HG03520 (cell line): ENCODE results near the gene SIM2.

Source experiments
- ATAC-seq: cut with Tn5 transposase; IDR thresholded peaks from one replicate; pipeline ENCODE4 v1.9.1; 2021; ENCODE audit warnings: mild to moderate bottlenecking, moderate library complexity; ENCODE audit not compliant: unreplicated experiment

SIM2 gene

GRCh38 chr21:36709868-36710728, 11.2 kb downstream of the SIM2 start:
- ATAC-seq = no peak

DNA sequence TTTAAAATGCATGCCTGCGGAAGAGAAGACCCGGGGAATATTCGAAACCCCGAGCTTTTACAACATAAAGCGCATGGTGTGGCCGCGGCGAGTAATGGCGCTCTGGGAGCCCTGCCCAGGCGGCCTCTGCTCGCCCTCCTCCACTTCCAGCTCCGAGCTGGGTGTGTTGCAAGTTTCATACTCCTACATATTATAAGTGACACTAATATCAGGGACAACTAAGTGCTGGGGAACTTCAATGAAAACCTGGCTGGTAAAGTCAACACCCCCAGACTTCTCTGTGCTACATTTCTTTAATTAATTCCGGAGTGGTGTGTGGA, 11.8 kb downstream of the SIM2 start:
- ATAC-seq = no peak

- ATAC-seq = no peak
These were observed 14.8 kb downstream of the SIM2 start for GRCh38 chr21:36713746-36714145.

- ATAC-seq = no peak
These were observed 17.5 kb downstream of the SIM2 start for GRCh38 chr21:36716387-36716786.

- no peak for ATAC-seq
These were observed 17.9 kb downstream of the SIM2 start for GRCh38 chr21:36716836-36717235.

GRCh38 chr21:36717976-36718375, 19.1 kb downstream of the SIM2 start:
- ATAC-seq = no peak

DNA sequence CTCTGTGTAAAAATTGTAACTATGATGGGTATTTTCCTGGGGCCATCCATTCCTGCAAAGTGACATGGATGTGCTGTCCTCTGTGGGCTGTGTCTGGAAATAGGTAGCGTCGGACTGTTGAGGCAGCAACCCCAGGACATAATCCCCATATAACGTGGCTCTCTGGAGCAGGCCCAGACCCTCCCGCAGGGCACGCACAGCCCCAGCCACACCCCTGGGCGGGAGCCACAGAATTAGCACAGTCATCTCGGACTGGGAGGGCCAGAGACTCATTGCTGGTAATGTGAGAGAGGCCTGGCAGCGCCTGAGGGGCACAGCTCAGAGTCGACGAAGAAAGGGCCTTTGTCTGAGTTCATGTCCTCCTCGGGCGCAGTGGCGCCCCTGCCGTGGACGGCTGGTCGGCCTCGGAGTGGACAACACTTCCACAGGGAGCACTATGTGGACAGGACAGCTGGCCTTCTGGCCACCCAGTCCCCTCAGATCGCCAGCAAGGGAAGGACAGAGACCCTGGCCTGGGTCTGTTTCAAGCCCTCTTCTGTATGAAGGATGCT, 20.1 kb downstream of the SIM2 start:
- ATAC-seq = no peak

GRCh38 chr21:36719614-36720013, 20.7 kb downstream of the SIM2 start:
- ATAC-seq = no peak

DNA sequence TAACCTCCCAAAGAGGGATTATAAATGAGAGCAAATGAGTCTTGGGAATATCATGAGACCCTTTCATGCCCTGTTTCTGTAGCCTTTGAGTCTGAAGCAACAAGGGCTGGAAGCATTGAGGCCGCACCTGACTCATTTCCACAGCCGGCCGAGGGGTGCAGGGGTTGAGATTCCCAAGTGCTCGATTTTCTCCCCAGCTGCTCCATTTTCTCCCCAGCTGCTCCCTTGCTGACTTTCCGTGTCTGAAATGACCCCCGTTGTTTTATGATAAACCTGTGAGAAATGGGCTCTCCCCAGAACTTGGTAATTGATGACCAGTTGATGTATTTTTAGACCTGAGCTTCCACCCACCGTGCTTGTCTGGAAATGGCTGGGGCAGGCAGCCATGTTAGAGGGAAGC, 22.9 kb downstream of the SIM2 start:
- ATAC-seq = no peak

GRCh38 chr21:36722370-36723368, 23.8 kb downstream of the SIM2 start:
- ATAC-seq = no peak

- ATAC-seq = no peak
These were observed 24.5 kb downstream of the SIM2 start for GRCh38 chr21:36723371-36723881.

DNA sequence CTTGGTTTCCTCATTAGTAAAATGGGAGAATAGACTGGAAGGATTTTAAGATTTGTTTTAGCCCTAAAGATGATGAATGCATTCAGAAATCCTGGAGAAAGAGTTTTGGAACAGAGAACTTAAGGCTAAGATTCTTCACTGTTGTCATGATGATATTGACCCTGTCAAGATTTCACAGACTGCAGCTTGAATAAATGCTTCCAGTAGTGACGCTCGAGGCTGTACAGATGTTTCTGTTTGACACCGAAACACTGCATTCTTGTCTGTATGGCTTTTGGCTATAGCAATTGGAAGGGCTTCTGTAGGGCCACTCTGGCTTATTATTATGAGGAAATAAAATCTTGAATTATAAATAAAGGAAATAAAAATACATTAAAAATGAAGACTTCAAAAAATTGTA, 25.7 kb downstream of the SIM2 start:
- no peak for ATAC-seq

DNA sequence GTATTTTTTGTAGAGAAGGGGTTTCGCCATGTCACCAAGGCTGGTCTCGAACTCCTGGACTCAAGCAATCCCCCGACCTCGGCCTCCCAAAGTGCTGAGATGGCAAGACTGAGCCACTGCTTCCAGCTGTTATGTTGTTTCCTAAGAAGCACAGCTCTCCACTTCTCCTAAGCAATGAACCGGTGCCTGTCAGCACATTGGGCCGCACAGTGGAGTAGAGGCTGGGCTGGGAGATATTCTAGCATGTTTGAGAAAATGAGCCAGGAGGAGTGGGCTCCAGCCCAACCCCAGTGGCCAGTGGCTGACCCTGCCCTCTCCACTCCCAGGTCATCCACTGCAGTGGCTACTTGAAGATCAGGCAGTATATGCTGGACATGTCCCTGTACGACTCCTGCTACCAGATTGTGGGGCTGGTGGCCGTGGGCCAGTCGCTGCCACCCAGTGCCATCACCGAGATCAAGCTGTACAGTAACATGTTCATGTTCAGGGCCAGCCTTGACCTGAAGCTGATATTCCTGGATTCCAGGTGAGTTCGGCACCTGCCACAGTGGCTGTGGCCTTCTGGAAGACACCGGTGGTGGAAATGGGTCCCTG, 27.0 kb downstream of the SIM2 start:
- ATAC-seq = no peak

- no peak for ATAC-seq
These were observed 29.0 kb downstream of the SIM2 start for GRCh38 chr21:36727866-36728265.

DNA sequence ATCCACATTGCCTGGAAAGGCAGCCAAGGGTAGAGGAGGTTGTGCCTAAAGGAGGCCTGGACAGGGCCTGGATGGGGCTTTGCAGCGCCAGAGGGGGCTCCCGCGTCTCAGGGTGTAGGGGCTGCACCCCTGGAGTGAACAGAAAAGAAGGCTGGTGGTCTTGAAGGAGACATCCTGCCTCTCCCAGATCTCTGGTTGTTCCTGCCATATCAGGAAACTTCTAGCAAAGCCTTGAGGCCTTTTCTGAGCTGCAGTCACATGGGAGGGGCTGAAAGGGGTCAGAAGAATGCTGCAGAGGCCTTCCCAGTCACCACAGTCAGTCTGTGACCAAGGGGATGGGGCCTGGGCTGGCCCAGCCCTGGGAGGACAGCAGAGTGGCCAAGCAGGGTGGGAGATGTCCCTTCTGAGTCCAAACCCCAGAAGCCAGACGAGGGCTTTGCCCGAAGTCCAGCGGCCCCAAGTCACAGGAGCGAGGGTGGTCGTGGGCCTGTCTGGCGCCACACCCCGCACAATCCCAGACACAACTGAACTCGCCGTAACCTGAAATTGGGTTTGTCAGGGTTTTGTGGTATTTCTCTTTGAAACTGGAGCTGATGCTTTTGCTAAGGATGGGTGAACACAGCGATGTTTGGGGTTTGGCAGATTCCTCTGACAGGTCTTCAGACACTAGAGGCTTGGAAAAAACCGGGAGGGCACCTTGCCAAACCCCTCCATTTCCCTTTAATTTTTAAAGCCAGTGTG, 29.6 kb downstream of the SIM2 start:
- no peak for ATAC-seq

DNA sequence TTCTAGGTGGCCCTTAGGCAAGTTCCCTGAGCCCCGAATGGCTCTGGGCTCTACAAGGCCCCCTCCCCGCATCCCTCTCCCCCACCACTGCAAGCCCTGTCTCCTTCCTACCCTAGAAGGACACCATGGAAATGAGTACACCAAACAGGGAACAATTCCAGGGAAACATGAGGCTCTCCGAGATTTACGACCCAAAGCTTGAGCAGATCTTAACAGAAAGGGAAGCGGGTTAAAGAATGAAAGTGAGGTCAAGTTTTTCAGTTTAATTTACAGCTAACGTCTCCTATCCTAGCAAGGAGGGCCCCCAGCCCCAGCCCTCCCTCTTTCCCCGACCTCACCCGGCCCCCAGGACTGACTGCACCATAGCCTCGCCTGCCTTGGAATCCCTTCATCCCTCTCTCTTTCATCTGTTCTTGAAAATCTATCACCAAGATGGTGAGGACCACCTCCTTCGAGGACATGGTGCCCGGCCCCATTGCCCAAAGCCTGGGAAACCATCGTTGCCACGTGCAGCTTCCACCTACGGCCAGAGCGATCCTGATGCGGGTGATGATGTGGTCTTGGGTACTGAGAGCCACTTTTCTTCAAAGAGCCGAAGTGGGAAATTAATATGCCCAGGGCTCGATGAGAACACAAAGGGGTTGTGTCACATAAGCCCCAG, 30.5 kb downstream of the SIM2 start:
- no peak for ATAC-seq

DNA sequence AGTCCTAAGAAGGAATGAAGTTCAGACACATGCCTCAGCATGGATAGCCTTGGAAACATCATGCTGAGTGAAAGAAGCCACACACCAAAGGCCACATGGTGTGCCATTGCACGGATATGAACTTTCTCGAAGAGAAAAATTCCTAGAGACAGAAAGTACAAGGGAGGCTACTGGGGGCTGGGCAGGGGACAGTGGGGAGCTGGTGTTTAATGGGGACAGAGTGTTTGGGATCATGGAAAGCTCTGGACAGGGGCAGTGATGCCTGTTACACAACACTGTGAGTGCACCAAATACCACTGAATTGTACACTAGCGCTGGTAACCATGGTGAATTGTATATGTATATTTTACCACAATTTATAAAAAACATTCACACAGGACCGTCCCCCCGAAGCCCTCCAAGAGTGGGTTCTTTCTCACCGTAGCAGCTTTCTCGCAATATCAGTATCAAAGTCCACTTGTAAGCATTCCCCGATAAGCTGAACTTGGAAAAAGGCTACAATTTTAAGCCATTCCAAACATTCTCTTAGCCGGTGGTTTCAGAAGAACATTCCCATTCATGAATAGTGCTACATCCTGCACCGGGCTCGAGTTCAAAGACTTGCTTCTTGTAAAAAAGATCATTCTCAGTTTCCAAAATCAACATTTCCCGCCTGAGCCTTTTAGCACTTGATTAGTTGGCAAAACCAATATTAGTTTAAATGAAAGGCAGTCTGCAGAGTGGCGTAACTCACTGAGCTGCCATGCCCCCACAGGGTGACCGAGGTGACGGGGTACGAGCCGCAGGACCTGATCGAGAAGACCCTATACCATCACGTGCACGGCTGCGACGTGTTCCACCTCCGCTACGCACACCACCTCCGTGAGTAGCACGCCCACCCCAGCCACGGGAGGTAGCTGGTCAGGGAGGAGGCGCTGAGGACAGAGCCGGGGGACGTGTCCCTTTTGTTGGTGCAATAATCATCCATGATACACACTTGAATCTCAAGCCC, 31.7 kb downstream of the SIM2 start:
- no peak for ATAC-seq

- ATAC-seq = no peak
These were observed 33.3 kb downstream of the SIM2 start for GRCh38 chr21:36732217-36732616.

GRCh38 chr21:36732761-36733160, 33.8 kb downstream of the SIM2 start:
- ATAC-seq = no peak
